COLO668 (cell line): Measurements from ENCODE around the gene SNURF.
"Not testable (repeated sequence)": the region's sequence is repeated elsewhere in the genome, so short reads cannot be mapped to it uniquely, and the experiment has no call there.

Source experiments
- DNase-seq: peaks from one replicate; lab custom pipeline; 2025; ENCODE audit not compliant: unreplicated experiment; lab: John Stamatoyannopoulos, UW

Gene SNURF

GRCh38 chr15:24966364-24967103, 11.7 kb downstream of the SNURF start:
- no peak for DNase-seq

GRCh38 chr15:24971052-24971451, 16.3 kb downstream of the SNURF start:
- DNase-seq = no peak

GRCh38 chr15:24971772-24972171, 17.0 kb downstream of the SNURF start:
- no peak for DNase-seq

GRCh38 chr15:24972707-24973106, 17.9 kb downstream of the SNURF start:
- not testable (repeated sequence) for DNase-seq

- DNase-seq = no peak
Observed at GRCh38 chr15:24976932-24977331, 22.1 kb downstream of the SNURF start.

- DNase-seq = no peak
Observed at GRCh38 chr15:24977686-24978085, 22.9 kb downstream of the SNURF start.

- DNase-seq = no peak
Observed at GRCh38 chr15:24985224-24985623, 30.4 kb downstream of the SNURF start.

- DNase-seq = no peak
Observed at GRCh38 chr15:24986653-24987052, 31.9 kb downstream of the SNURF start.
